OCI-LY3 (cell line): ENCODE results near the gene COBL.

Experiments
- EZH2phosphoT487 ChIP-seq: fragments of 200-600 bp; shearing (Covaris generic); IDR thresholded peaks from 2 replicates; pipeline ENCODE4 v1.6.1; 2018; ENCODE audit warnings: antibody characterized with exemption, mixed run types, low read depth
- TF ChIP-seq, protein P1 (sequence below): fragments of 200-600, 300-600 bp; sonication (generic); IDR thresholded peaks from 2 replicates; pipeline ENCODE4 v1.5.1; 2014; ENCODE audit warnings: antibody characterized with exemption, low read length, low read depth

DNA sequence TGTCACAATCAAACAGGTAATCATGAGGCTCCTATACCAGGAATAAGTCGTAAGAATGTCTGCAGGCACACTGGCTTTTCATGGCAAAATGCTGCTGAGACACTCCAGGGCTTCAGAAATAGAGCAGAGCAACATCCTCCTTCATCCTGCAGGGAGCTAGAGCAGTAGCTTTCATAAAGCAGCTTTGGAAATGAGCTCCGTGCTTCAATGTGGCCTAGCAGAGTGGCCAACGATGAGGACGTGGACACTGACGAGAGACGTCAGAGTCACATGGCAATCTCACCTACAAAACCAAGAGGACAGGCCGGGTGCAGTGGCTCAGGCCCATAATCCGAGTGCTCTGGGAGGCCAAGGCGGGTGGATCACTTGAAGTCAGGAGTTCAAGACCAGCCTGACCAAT is 9.8 kb downstream of the COBL start:
- TF ChIP-seq, protein P1, sequence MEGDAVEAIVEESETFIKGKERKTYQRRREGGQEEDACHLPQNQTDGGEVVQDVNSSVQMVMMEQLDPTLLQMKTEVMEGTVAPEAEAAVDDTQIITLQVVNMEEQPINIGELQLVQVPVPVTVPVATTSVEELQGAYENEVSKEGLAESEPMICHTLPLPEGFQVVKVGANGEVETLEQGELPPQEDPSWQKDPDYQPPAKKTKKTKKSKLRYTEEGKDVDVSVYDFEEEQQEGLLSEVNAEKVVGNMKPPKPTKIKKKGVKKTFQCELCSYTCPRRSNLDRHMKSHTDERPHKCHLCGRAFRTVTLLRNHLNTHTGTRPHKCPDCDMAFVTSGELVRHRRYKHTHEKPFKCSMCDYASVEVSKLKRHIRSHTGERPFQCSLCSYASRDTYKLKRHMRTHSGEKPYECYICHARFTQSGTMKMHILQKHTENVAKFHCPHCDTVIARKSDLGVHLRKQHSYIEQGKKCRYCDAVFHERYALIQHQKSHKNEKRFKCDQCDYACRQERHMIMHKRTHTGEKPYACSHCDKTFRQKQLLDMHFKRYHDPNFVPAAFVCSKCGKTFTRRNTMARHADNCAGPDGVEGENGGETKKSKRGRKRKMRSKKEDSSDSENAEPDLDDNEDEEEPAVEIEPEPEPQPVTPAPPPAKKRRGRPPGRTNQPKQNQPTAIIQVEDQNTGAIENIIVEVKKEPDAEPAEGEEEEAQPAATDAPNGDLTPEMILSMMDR = no peak
- TF ChIP-seq EZH2phosphoT487 = no peak
